C4-2B (cell line): ENCODE measurements around the gene CYP1B1.

Source experiments
- H3K27ac ChIP-seq: fragments of 450-650 bp; 2 replicates; pipeline ENCODE4 v1.5.1; 2017
- CTCF ChIP-seq: fragments of 450-650 bp; conservative IDR thresholded peaks from 2 replicates; pipeline ENCODE4 v1.5.1; 2017; ENCODE audit warnings: mild to moderate bottlenecking
- ZFX ChIP-seq: fragments of 450-650 bp; IDR thresholded peaks from 2 replicates; pipeline ENCODE4 v1.6.1; 2017

Gene CYP1B1

DNA sequence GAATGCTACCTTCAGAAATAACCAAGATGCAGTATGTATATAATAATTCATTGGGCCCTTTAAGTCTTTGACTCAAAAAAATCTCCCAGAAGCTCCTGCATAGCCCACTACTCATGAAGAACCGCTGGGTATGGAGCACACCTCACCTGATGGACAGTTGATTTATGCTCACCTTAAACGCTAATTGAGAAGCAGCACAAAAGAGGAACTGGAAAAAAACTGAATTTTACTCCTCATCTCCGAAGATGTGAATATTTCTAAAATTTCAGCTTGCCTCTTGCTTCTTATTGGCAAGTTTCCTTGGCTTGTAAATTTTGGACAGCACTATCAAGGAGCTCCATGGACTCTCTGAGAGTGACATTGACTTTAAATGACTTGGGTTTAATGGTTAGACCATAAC is 5.5 kb downstream of the CYP1B1 start:
- TF ChIP-seq CTCF (no peak), ZFX (no peak)
- H3K27ac ChIP-seq = no peak overlapping the region

DNA sequence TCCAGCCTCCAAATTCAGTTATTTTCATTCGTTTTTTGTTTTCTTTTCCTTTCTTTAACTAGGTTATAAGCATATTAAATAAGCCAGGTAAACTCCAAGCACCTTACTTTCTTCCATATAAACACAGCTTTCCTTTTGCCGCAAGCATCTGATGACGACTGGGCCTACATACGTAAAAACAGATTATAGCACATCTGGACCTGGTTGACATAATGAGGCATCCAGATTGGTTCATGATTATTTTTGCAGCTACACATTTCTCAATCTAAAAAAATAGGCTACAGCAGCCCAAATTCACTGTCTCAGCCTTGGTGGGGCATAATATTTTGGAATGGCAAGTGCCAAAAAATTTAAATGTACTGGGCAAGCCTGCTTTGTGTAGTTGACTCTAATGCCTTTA is 7.7 kb downstream of the CYP1B1 start:
- no peak for TF ChIP-seq CTCF
- no peak for TF ChIP-seq ZFX
- H3K27ac ChIP-seq = no peak overlapping the region

DNA sequence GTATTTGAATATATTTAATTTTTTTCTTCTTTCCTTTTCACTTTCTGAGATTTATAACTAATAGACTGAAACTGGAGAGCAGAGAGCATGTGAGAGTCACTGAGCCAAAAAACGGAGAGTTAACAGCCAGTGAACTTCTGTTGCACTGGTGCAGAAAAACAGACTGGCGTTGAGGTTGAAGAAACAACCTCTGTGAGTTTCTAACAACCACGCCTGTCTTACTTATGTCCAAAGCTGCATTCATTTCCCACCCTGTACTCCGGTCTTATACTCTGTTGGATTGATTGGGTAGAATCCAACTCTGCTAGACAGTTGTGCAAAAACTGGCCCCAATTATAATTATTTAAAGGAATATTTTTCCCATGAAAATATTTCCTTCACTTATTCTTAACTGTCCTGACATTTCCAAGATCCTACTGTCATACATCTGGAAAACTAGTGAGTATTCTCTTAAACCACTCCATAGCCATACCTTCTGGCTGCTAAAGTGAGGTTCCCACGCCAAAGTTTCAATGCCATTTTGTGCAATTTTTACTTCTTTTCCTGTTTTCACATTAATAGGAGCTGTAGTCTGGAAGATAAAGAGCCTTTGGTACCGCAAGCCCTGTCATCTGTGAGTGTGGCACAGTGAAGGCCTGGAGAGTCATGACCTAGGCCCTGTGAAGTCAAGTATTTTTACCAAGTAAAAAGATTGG is 9.4 kb downstream of the CYP1B1 start:
- TF ChIP-seq ZFX = no peak
- no peak for TF ChIP-seq CTCF
- H3K27ac ChIP-seq = no peak overlapping the region

DNA sequence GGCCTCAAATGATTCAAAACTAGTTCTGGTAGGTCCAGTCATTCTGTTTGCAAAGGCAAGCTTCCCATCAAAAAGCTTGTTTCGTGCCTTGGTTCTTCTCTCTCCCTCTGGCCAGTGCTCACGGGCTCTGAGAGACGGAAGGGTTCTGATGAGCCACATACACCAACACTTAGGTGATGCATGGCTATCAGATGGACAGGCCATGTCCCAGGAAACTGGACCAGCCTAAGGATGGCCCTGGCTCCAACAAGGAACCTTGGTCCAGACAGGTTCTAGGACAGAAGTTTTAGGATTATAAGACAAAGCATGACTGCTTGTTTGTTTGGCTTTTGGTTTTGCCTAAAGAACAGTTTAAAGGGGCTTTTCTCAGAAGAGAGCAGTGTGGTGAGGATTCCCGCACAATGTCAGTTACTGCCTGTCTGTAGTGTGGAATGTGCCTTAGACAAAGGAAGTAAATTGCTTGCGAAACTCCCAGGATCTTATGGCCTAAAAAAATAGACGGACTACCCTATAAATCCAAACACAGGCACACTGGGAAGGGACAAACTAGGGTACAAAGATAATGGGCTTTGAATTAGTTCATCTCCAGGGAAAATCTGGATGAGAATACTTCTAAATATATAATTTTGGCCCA is 10.3 kb downstream of the CYP1B1 start:
- no peak for TF ChIP-seq CTCF
- no peak for TF ChIP-seq ZFX
- H3K27ac ChIP-seq = no peak overlapping the region

DNA sequence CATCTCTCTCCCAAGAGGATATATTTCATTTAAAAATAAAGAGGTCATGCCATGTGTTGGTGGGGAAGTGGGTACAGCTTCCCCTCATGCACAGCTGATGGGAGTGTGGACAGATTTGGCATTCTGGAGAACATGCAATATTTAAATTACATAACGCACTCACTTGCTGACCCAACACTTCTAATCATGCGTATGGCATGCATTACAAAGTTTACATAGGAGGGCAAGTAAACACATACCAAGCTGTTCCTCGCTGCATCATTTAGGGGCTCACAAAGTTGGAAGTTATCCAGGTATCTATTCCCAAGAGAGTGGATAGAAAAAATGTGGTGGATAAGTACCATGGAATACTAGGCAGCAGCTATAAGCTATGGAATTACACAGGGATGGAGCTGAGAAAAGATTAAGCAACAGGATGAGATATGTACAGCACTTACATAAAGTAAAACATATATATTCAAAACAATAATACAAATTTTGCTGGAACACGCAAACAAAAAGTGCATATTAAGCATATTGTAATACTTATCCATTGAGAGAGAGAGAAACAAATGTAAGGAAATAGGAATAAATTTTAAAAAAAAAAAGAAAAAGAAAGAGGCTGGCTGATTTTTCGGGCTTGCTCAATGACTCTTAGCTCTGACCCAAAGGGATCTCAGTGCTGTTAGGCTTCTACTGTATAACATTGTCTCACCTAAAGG is 11.0 kb downstream of the CYP1B1 start:
- H3K27ac ChIP-seq = no peak overlapping the region
- TF ChIP-seq CTCF (no peak), ZFX (no peak)

DNA sequence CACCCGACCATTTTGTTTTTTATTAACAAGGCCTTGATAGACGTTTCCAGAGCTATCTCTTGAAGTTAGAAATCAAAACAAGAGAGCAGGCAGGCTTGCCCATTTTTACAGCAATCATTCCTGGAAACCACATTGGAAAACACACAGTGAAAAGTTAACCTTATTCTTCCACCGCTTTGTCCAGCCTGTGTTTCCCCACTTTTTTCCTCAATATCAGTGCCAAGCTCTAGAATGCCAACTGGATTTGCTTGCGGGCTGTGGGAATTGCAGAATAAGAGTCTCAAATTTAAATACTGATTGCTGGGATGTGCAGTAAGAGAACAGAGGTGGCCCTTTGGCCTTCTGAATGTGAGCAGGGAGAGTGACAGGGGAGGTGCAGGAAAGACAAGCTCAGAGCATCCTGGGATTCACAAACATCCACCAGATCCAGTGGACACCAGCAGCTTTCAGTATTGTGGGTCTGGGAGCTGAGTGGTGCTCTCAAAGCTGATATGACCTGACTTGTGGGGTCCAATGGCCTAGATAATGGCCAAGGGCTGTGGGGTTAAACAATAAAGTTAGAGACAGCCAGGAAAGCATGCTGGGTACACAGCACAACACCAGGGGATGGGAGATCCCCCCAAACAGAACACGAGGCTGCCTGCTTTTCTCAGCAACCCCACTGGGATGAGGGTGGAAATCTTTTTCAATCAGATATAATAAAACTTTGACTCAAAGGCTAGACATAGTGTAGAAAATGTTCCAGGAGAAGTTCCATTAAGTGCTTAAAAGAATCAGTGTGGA is 15.5 kb downstream of the CYP1B1 start:
- TF ChIP-seq CTCF (no peak), ZFX (no peak)
- no peak overlapping the region for H3K27ac ChIP-seq
